Pulmonary artery endothelial cell (primary cell): ENCODE data around the gene LGR6. TPM values are rescaled to one million over a fixed set of nuclear protein-coding genes. Genes with fewer than 3 reads are reported as not detected.

ENCODE experiments used
- total RNA-seq: library from RNA; depleted of rRNA; stranded (reverse); fragments of >200 nt; gene quantifications from 2 replicates; pipeline ENCODE4 v1.2.3, GENCODE V29; 2014

LGR6 gene
- total RNA-seq, 1 donor from 2014 or later: not detected

Other genes with a start within 250 kb of the LGR6 start
- under 0.01 and 0.07 TPM in 2 replicates for gene LMOD1, start 247.3 kb upstream of the LGR6 start, total RNA-seq
- 82.8 and 108 TPM in 2 replicates for gene TIMM17A, start 238.3 kb upstream of the LGR6 start, total RNA-seq
- gene RNPEP, start 211.2 kb upstream of the LGR6 start, total RNA-seq: 53.5 and 55.4 TPM in 2 replicates
- gene ELF3, start 183.2 kb upstream of the LGR6 start, total RNA-seq: 0.07 and 0.11 TPM in 2 replicates
- not detected in 2 replicates for gene GPR37L1, start 70.9 kb upstream of the LGR6 start, total RNA-seq
- 28.1 and 29.5 TPM in 2 replicates for gene ARL8A, start 49.1 kb upstream of the LGR6 start, total RNA-seq
- 0.40 TPM in 1 of 2 replicates, not detected in the other for gene PTPN7, start 33.2 kb upstream of the LGR6 start, total RNA-seq
- gene UBE2T, start 148.1 kb downstream of the LGR6 start, total RNA-seq: 35.2 and 51.3 TPM in 2 replicates
- 5.2 and 15.8 TPM in 2 replicates for gene PPP1R12B, start 154.9 kb downstream of the LGR6 start, total RNA-seq